GM19438 (cell line): ENCODE measurements around the gene ORC3.

Experiments
- ATAC-seq: cut with Tn5 transposase; IDR thresholded peaks from one replicate; pipeline ENCODE4 v1.9.1; 2021; ENCODE audit warnings: low read depth; ENCODE audit not compliant: unreplicated experiment

The ORC3 gene

DNA sequence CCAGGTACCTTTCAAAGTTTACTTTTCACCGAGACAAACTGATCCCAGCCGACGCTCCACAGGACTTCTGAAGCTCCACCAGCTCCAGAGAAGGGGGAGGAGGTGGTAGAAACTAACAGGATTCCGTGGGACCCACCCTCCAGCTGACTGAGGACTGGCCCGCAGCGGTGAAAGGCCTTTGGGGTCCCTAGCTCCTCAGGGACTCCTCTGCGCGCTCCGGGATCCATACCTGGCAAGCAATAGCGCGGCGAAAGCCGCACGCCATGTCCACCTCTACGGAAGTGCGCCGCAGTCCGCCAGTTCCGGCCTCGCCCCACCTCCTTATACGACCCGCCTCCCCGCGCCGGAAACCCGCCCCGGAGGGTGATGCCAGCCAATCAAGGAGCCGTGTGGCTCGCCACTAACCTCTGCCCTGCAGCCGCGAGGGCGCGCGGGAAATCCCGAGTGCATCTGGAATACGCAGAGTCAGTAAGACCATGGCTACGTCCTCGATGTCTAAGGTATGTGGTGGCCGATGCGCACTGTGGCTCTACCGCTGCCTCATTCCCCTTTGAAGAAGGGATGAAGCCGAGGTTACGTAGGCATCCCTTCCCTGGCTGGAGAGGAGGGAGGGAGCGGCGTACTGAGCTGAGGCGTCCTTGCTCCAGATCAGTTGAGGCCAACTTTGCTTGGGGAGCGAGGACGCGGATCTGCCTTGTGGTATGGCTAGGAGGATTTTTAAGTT, at the start of gene ORC3, which contains the start of gene RARS2:
ORC3 (plus strand) TSS at position 443 of the 724 bp plus-strand sequence; CDS start at position 477, 34 bp downstream.
RARS2 (minus strand) TSS at position 295 of the 724 bp plus-strand sequence; CDS start at position 265, 30 bp downstream.
- peak; percentile 100 for ATAC-seq

DNA sequence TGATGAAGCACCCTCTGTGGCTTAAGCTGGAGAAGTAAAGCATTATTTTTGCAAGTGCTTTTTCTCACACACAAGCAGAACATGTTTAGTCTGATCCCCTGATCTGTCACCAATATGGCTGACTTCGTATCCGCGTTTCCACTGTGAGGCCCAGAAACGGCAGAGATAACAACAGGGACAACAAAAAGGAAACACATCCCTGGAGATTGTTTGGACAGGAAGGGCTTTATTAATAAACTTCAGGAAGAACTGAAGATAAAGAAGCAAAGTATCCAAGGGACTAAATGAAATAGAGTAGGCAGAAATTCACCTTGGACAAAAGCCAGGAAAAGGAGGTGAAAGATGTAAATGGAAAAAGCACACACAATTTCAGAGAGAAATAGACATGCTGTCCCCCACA, 49.4 kb upstream of the ORC3 start:
- no peak for ATAC-seq

DNA sequence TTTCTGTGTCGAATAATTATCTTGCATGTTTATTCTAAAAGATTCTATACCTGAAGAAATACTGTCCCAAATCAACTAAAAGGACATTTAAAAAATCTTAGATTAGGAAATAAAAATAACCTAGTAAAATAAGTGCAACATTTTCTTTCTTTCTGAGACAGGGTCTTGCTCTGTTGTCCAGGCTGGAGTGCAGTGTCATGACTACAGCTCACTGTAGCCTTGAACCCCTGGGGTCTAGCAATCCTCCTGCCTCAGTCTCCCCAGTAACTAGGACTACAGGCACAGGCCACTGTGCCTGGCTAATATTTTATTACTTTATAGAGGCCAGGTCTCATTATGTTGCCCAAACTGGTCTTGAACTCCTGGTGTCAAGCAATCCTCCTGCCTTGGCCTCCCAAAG, 48.9 kb upstream of the ORC3 start:
- ATAC-seq, result no peak

DNA sequence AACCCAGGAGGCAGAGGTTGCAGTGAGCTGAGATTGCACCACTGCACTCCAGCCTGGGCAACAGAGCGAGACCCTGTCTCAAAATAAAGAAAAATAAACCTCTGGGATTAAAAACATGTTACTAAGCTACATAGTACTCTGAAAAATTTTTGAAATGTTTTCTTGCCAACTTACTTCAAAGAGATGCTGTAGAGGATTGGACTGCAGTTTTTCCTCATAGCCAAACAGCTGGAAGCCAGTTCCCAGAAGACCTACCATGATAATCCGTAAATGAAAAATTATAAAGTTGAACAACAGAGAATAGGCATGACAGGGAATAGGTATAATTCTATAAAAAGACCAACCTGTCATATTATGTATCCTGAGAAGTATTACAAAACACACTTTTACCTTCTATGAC, 48.2 kb upstream of the ORC3 start:
- no peak for ATAC-seq

DNA sequence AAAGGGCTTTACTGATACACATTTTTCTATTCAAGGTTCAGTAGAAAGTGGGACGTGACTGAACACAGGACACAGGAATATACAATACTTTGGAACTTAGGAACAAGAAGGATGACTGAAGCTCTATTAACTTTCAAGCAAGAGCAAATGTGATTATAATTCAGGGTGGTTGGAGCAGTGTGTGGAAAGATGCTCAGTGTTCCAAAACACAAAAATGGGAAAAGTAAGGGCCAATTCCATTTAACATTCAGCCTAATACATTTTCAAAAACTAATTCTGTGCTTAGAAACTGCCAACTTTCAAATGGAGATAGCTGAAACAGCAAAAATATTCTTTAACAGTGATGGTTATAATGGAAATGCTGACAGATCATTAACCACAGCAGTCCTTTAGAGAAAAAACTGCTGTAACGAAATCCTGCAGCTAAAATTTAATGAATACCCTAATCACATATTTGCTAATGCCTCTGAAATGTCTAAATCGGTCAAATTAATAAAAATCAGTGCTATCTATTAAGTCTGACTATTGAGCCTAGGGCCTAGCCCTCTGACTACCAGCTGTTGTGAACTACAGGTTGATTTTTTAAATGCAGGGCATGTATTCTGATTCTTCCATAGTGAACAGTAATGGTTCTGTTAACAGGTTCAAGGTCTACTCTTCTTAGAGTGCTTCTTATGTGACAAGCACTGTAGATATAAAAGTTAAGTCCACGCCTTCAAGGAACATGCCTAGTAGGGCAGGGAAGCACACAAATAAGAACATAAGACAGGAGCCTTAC, 46.0 kb upstream of the ORC3 start:
- ATAC-seq, result no peak

DNA sequence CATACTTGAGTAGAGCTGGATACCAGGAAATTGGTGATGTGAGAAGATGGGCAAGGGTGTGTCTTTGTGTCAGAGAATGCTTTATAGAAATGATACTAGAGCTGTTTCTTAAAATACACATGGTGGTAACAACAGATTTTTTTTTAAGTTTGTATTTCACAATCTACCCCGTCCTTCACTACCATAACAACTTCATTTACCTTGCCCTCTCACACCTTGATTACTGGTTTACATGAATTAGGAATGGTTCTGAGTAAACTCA, 45.5 kb upstream of the ORC3 start:
- ATAC-seq, result no peak

DNA sequence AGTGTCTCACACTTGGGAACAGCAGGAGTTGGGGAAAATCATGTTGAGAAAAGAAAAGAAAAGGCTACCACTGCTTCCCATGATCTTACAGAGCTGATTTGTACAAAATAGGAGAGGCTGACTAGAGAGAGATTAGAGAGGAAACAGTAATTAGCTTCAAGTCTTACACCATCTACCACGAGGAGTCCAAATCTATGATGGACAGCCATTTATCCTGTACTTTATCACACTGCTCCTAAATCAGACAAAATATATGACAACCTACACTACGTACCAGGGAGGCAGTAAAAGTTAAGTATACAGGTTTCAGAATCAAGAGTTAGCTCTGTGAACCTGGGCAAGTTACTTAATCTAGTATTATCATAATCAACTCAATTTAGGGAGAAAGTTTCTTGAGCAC, 38.1 kb upstream of the ORC3 start:
- ATAC-seq, result no peak

DNA sequence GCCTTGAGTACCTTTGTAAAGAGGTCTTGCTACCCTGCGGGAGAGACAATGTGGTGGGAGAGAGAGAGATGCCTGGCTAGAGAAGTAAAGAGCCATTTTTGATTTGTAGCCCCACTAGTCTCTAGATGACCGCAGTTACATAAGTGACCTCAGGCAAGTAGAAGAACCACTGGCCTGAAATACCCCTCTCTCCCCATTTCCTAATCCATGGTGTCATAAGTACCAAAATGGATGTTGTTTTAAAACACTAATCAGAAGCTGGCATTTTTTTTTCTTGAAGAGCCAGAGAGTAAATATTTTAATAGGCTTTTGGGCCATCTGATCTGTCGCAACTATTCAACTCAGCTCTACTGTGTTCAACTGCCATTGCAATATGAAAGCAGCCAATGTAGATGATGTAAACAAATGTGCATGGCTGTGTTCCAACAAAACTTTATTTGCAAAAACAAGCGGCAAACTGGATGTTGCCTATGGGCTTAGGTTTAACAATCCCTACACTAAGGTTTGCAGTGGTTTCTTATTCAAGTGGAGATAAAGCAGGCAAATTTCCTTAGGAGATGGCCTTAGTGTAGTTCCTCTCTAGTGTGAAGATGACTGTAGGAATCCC, 36.7 kb upstream of the ORC3 start:
- ATAC-seq, result no peak

DNA sequence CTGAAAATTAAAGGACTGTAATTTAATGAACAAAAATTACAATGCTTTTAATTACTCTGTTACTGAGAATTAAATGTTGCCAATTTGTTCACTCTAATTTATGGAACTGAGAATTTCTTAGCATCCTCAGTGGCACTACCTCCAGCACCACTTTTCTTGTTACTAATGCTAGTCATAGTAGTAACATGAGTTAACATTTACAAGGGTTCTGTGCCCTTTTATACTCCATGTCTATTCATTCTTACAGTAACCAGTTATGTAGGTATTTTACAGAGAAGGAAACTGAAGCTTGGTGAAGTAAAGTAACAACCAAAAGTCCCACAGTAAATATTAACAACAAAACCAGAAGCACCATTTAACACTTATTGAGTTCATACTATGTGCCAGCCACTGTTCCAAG, 34.4 kb upstream of the ORC3 start:
- no peak for ATAC-seq

DNA sequence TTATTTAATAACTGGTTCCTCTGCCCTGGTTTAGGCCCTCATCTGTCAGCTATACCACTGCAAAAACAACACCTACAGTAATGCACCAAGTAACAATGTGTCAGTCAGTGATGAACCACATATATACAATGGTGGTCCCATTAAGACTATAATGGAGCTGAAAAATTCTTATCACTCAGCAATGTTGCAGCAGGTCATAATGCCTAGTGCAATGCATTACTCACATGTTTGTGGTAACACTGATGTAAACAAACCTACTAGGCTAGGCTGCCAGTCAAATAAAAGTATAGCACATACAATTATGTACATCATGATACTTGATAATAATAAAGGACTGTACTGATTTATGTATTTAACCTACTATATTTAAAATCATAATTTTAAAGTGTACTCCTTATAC, 31.5 kb upstream of the ORC3 start:
- no peak for ATAC-seq

DNA sequence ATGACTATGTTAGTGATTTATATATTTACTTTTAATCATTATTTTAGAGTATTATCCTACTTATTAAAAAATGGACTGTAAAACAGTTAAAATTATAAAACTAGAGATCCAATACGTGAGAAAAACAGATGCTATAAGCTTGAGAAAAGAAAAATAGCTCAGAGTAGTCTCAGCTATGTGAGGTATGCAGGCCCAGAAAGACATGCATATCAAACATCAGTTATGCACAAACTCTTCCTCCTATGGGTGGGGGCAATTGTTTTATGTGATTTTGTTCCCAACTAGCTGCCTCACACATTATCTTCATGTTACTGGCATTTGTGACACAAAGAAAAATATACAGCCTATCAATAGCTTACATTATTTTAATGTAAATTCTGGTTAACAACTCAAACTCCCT, 28.9 kb upstream of the ORC3 start:
- ATAC-seq, result no peak

DNA sequence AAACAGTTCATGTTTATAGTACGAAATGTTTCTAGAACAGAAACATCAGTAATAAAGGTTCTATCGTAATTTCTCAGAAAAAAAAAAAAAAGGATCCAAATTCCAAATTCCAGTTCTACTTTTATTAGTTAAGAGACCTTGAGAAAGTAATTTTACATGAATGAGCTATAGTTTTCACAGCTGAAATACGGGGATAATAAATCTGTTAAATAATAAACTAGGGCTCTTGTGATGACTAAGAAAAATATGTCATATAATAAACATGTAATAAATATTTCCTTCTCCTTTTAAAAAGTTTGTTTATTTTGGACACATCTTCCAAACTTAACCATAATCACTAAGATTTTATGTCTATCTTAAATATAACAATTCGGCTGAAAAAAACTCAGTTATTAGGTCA, 17.9 kb upstream of the ORC3 start:
- no peak for ATAC-seq

DNA sequence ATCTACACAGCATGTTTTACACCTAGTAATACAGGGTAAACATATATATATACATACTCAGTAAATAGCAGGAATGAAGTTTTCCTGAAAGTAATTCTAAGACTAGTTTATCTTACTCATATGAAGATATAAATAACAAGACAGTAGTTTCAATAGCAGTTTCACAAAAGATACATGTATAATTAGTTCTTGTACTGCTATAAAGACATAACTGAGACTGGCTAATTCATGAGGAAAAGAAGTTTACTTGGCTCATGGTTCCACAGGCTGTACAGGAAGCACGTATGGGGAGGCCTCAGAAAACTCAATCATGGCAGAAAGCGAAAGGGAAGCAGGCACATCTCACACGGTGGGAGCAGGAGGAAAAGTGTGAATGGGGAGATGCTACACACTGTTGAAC, 17.1 kb upstream of the ORC3 start:
- ATAC-seq, result no peak

DNA sequence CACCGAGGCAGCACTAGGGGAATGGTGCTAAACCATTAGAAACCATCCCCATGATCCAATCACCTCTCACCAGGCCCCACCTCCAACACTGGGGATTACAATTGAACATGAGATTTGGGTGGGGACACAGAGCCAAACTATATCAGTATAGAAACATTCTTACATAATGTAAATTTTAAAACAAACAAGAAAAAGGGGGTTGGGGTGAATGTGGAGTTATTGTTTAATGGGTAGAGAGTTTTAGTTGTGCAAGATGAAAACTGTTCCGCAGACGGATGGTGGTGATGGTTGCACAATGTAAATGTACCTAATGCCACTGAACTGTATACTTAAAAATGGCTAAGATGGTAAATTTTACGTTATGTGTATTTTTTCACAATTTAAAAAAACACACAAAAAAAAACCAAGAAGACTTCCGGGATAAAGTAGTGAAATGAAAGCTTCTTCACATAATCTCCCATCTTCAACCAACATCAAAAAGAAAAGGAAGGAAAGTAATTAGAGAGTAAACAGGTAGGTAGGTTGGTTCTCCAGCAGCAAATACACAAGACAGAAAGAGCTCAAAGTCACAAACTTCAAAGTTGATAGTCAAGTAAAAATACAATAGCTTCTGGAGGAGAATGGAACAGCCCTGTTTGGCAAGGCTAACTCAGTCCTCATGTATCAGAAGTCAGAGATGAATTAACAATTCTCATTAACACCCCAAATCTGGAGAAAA, 16.5 kb upstream of the ORC3 start:
- no peak for ATAC-seq

DNA sequence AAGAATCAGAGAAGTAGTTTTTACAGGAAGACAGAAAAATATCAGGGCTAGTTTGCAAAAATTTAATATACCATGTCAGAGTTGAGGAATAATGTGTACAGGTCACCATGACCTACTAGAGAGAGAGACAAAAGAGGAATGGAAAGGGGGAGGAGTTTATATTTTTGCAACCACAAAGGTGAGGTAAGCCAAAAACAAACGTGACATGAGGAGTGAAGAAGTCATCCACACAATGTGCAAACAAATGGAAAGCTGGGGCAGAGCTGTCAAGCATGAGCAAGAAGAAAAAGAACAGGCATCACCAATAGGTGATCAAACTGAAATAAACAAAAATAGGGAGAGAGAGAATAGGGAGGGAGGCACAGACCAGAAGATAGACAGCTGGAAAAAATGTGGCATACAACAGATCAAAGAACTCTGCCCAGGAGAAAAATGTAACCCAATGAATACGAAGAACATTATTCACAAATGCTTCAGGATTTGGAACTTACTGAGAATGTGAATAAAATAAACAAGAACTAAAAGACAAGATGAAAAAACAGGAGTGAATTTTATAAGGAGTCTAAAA, 15.6 kb upstream of the ORC3 start:
- no peak for ATAC-seq

DNA sequence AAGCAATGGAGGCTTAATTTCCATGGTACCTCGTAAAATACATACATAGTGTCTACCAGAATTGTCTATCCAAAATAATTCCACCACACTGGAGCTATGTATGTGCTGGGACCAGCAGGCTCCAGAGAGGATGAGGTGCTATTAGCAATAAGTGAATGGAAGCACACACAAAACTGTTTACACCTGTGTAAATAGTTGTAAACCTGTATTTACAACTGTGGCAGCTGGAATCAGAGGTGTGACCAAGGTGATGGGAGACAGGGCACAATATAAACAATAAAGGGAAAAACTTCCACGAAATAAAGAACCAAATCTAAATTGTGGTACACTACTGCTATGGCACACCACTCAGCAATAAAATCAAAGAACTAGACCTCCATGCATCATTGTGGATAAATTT, 14.5 kb upstream of the ORC3 start:
- ATAC-seq, result no peak

DNA sequence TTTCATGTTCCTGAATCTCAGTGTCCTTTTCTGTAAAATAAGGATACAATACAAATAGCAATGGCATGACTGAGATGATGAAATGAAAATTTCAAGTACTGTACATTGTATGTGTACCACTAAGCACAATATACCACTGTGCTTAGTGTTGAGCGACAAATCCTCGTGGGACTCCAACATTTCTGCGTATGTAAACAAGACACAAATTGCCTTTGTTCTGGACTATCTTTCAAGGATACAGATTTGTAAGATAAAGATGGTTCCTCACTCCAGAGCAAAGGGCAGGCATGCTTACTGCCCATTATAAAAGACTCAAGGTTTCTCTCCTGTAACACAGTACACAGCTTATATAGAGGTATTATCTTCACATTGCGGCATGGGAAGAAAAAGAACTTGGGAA, 6.1 kb upstream of the ORC3 start:
- ATAC-seq, result no peak

DNA sequence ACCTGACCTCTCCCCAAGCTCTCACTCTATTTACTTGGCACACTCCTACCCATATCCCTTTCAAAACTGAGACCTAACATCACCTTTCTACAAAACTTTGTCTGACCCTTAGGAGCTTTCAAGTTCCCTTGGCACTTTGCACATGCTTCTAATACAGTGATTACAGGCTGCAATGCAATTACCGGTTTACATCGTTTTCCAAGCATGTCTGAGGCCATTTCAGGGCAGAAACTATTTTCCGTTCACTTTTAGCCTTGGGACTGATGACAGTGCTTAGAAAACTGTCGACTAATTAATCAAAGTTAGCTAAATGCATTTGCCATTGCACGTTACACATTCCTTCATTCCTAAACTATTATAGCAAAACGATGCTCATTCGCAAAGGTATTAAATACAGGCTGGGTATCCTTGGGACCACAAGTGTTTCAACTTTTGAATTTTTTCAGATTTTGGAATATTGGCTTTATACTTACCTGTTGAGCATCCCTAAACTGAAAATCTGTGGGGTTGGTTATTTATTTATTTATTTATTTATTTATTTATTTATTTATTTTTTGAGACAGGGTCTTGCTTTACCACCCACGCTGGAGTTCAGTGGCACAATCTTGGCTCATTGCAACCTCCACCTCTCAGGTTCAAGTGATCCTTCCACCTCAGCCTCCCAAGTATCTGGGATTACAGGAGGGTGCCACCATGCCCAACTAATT, 3.4 kb upstream of the ORC3 start:
- ATAC-seq, result no peak

DNA sequence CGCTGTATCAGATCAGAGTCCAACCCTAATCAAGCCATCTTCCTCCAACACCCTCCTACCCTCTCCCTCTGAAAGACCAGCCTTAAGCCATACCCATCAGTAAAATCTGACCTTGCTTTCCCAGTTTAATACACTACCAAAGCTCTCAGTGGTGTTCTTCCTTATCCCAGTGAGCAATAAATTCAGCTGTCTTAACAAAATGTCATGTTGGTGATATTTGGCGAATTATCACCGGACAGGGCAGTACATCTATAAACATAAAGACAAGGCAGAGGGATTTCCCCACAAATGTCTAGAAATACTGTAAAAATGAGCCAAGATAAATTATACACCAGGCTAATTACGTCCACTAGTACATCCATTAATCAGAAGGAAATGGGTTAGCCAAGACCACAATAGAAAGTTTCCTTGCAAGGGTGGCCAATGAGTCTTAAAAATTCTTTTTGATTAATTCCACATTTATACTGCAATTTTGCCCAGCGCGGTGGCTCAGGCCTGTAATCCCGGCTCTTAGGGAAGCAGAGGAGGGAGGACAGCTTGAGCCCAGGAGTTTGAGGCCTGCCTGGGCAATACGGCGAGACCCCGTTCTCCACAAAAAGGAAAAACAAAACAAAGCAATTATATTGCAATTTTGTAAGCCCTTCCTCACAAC, 1.1 kb upstream of the ORC3 start:
- no peak for ATAC-seq

DNA sequence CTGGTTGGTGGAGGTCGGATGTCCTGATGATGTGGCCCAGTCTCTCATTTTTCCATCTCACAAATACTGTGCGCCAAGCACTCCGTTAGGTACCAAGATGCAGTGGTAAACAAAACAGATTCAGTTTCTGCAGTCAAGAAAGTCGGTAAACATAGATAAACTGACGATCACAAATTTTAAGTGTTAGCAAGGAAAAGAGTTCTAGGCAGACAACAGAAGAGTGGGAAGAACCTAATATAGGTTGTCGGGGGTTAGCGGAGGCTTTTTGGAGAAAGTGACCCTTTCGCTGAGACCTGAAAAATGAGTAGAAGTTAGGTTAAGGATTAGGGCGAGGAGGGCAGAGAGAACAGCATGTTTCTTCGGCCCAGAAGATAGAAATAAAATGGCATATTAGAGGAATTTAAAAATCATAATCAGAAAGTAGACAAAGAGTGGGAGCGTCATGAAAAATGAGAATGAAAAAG, 514 bp downstream of the ORC3 start:
- ATAC-seq, result no peak
